ENCODE results near the gene NDUFS1.
"Not testable (repeated sequence)": the region's sequence is repeated elsewhere in the genome, so short reads cannot be mapped to it uniquely, and the experiment has no call there.

Gene NDUFS1

GRCh38 chr2:206159346-206160124 is at the start of gene NDUFS1, which contains the start of gene EEF1B2:
NDUFS1 (minus strand) TSS chr2:206159444; CDS start chr2:206153678, 5,766 bp downstream.
EEF1B2 (plus strand) TSS chr2:206159895; CDS start chr2:206159980, 85 bp downstream.
- in situ Hi-C loops (cut with HindIII; ENCODE audit: low sequenced_read_pairs), result no loop called here

GRCh38 chr2:206208900-206209299 is 49.7 kb upstream of the NDUFS1 start:
- in situ Hi-C loops (cut with HindIII; ENCODE audit: low sequenced_read_pairs), result no loop called here

GRCh38 chr2:206207316-206207715 is 48.1 kb upstream of the NDUFS1 start:
- in situ Hi-C loops (cut with HindIII; ENCODE audit: low sequenced_read_pairs), result not testable (repeated sequence)

GRCh38 chr2:206204710-206205109 is 45.5 kb upstream of the NDUFS1 start:
- in situ Hi-C loops (cut with HindIII; ENCODE audit: low sequenced_read_pairs), result no loop called here

GRCh38 chr2:206203331-206203730 is 44.1 kb upstream of the NDUFS1 start:
- in situ Hi-C loops (cut with HindIII; ENCODE audit: low sequenced_read_pairs), result no loop called here

GRCh38 chr2:206202446-206202845 is 43.2 kb upstream of the NDUFS1 start:
- in situ Hi-C loops (cut with HindIII; ENCODE audit: low sequenced_read_pairs), result no loop called here

- in situ Hi-C loops (cut with HindIII; ENCODE audit: low sequenced_read_pairs), result no loop called here
Measured at GRCh38 chr2:206201075-206201848, 42.0 kb upstream of the NDUFS1 start.

- in situ Hi-C loops (cut with HindIII; ENCODE audit: low sequenced_read_pairs), result no loop called here
Measured at GRCh38 chr2:206198677-206199076, 39.4 kb upstream of the NDUFS1 start.

- in situ Hi-C loops (cut with HindIII; ENCODE audit: low sequenced_read_pairs), result no loop called here
Measured at GRCh38 chr2:206193671-206194357, 34.6 kb upstream of the NDUFS1 start.

- in situ Hi-C loops (cut with HindIII; ENCODE audit: low sequenced_read_pairs), result no loop called here
Measured at GRCh38 chr2:206192157-206192556, 32.9 kb upstream of the NDUFS1 start.

- in situ Hi-C loops (cut with HindIII; ENCODE audit: low sequenced_read_pairs), result no loop called here
Measured at GRCh38 chr2:206190689-206191088, 31.4 kb upstream of the NDUFS1 start.

GRCh38 chr2:206190111-206190510 is 30.9 kb upstream of the NDUFS1 start:
- in situ Hi-C loops (cut with HindIII; ENCODE audit: low sequenced_read_pairs), result no loop called here

GRCh38 chr2:206189691-206190090 is 30.4 kb upstream of the NDUFS1 start:
- in situ Hi-C loops (cut with HindIII; ENCODE audit: low sequenced_read_pairs), result loop anchor here (5.0 kb wide), 1 partner anchor 48 kb away; no protein-coding TSS in a partner anchor

- in situ Hi-C loops (cut with HindIII; ENCODE audit: low sequenced_read_pairs), result not testable (repeated sequence)
Measured at GRCh38 chr2:206181526-206181925, 22.3 kb upstream of the NDUFS1 start.

- in situ Hi-C loops (cut with HindIII; ENCODE audit: low sequenced_read_pairs), result no loop called here
Measured at GRCh38 chr2:206176901-206177300, 17.7 kb upstream of the NDUFS1 start.

- in situ Hi-C loops (cut with HindIII; ENCODE audit: low sequenced_read_pairs), result no loop called here
Measured at GRCh38 chr2:206176121-206176520, 16.9 kb upstream of the NDUFS1 start.

GRCh38 chr2:206173147-206173546 is 13.9 kb upstream of the NDUFS1 start:
- in situ Hi-C loops (cut with HindIII; ENCODE audit: low sequenced_read_pairs), result no loop called here

- in situ Hi-C loops (cut with HindIII; ENCODE audit: low sequenced_read_pairs), result not testable (repeated sequence)
Measured at GRCh38 chr2:206171624-206172397, 12.6 kb upstream of the NDUFS1 start.

GRCh38 chr2:206168230-206168629 is 9.0 kb upstream of the NDUFS1 start:
- in situ Hi-C loops (cut with HindIII; ENCODE audit: low sequenced_read_pairs), result not testable (repeated sequence)

- in situ Hi-C loops (cut with HindIII; ENCODE audit: low sequenced_read_pairs), result no loop called here
Measured at GRCh38 chr2:206164261-206164862, 5.1 kb upstream of the NDUFS1 start.
